Osteoblast (primary cell): Measurements from ENCODE around the gene DNAH10. TPM values are rescaled to one million over a fixed set of nuclear protein-coding genes. Genes with fewer than 3 reads are reported as not detected.

Experiments
- DNase-seq: peaks from one replicate; pipeline ENCODE4 v3.0.0; 2011; ENCODE audit warnings: low spot score, mixed read lengths; ENCODE audit not compliant: insufficient read length; ENCODE audit errors: missing footprints
- H2AFZ ChIP-seq: 2 replicates; pipeline ENCODE4 v1.6.0; 2011; ENCODE audit warnings: mild to moderate bottlenecking, low read length
- H3K27ac ChIP-seq: 2 replicates; pipeline ENCODE4 v1.5.1; 2011; ENCODE audit warnings: mild to moderate bottlenecking, low read depth, low read length, moderate library complexity
- H3K27me3 ChIP-seq: 2 replicates; pipeline ENCODE4 v1.6.0; 2012; ENCODE audit warnings: mild to moderate bottlenecking, control low read depth, inconsistent platforms, low read length, moderate library complexity; ENCODE audit not compliant: insufficient read depth
- H3K36me3 ChIP-seq: 2 replicates; pipeline ENCODE4 v1.5.1; 2011; ENCODE audit warnings: mild to moderate bottlenecking, low read length, control low read depth, moderate library complexity; ENCODE audit not compliant: insufficient read depth
- H3K4me1 ChIP-seq: 2 replicates; pipeline ENCODE4 v1.5.1; 2011; ENCODE audit warnings: mild to moderate bottlenecking, low read length, control low read depth, moderate library complexity; ENCODE audit not compliant: insufficient read depth
- H3K4me2 ChIP-seq: 2 replicates; pipeline ENCODE4 v1.6.0; 2011; ENCODE audit warnings: mild to moderate bottlenecking, low read length; ENCODE audit not compliant: insufficient read depth
- H3K4me3 ChIP-seq: fragments of 200-600 bp; sonication (generic); 3 replicates; pipeline ENCODE4 v1.5.1; 2012; ENCODE audit warnings: mild to moderate bottlenecking, low read length, inconsistent platforms; ENCODE audit not compliant: insufficient read depth
- H3K79me2 ChIP-seq: 2 replicates; pipeline ENCODE4 v1.6.0; 2012; ENCODE audit warnings: mild to moderate bottlenecking, low read length, control low read depth, inconsistent platforms; ENCODE audit not compliant: insufficient read depth
- H3K9me3 ChIP-seq: 2 replicates; pipeline ENCODE4 v1.5.1; 2011; ENCODE audit warnings: low read depth, low read length, control low read depth
- H4K20me1 ChIP-seq: 2 replicates; pipeline ENCODE4 v1.6.0; 2012; ENCODE audit warnings: mild to moderate bottlenecking, low read length, control low read depth; ENCODE audit not compliant: insufficient read depth
- CTCF ChIP-seq: IDR thresholded peaks from 2 replicates; pipeline ENCODE4 v1.5.1; 2011; ENCODE audit warnings: mild to moderate bottlenecking, low read depth, low read length, moderate library complexity; ENCODE audit errors: extremely low read depth
- total RNA-seq: library from RNA; depleted of rRNA; stranded (reverse); fragments of >200 nt; gene quantifications from 2 replicates; pipeline ENCODE4 v1.2.3, GENCODE V29; 2012

The DNAH10 gene
- 0.72 and 1.5 TPM in 2 replicates for total RNA-seq

- peak within 1 kb of the TSS; percentile 85 for H3K4me2 ChIP-seq
- H3K27me3 ChIP-seq: peaks cover 9% of the 10 kb centered on the region
- H4K20me1 ChIP-seq: no peaks in the 10 kb centered on the region
- H3K79me2 ChIP-seq: no peaks in the 10 kb centered on the region
- H3K4me3 ChIP-seq: peak within 1 kb of the TSS; percentile 69
- TF ChIP-seq CTCF: peak; percentile 16
- H3K27ac ChIP-seq: no peak within 1 kb of the TSS
- DNase-seq: peak; percentile 89
- H3K9me3 ChIP-seq: no peaks in the 10 kb centered on the region
- H3K36me3 ChIP-seq: no peaks in the 10 kb centered on the region
- peaks cover 18% of the 10 kb centered on the region for H3K4me1 ChIP-seq
- peak within 1 kb of the TSS; percentile 71 for H2AFZ ChIP-seq
Observed at GRCh38 chr12:123761841-123762714, at the start of gene DNAH10. TSS of gene DNAH10 (plus strand) at chr12:123762301. CDS start at chr12:123762337, 36 bp downstream.

- Histone ChIP-seq H3K9me3 (no peaks in the 10 kb centered on the region), H3K4me2 (peak overlapping the region; percentile 99), H3K4me3 (peak overlapping the region; percentile 95), H3K27ac (peak overlapping the region; percentile 60), H3K4me1 (peaks cover 12% of the 10 kb centered on the region), H4K20me1 (peaks cover 3% of the 10 kb centered on the region), H3K36me3 (no peaks in the 10 kb centered on the region), H3K27me3 (no peaks in the 10 kb centered on the region), H3K79me2 (peaks cover 36% of the 10 kb centered on the region), H2AFZ (peak overlapping the region; percentile 73)
- peak; percentile 52 for DNase-seq
- no peak for TF ChIP-seq CTCF
Observed at GRCh38 chr12:123712780-123713319, 49.3 kb upstream of the DNAH10 start.

GRCh38 chr12:123713398-123713797, 48.7 kb upstream of the DNAH10 start:
- DNase-seq: no peak
- Histone ChIP-seq H3K9me3 (no peaks in the 10 kb centered on the region), H3K27ac (no peak overlapping the region), H3K4me2 (peak overlapping the region; percentile 99), H3K27me3 (no peaks in the 10 kb centered on the region), H3K79me2 (peaks cover 36% of the 10 kb centered on the region), H2AFZ (peak overlapping the region; percentile 73), H3K36me3 (no peaks in the 10 kb centered on the region), H4K20me1 (peaks cover 3% of the 10 kb centered on the region), H3K4me1 (peaks cover 12% of the 10 kb centered on the region), H3K4me3 (peak overlapping the region; percentile 95)
- TF ChIP-seq CTCF: no peak
